ENCODE measurements around the gene PARD6G. TPM values are rescaled to one million over a fixed set of nuclear protein-coding genes. Genes with fewer than 3 reads are reported as not detected.

PARD6G gene
- total RNA-seq, 2 donors from 2014 or later: 12.3 to 18.7 TPM

- TF ChIP-seq, protein P1, sequence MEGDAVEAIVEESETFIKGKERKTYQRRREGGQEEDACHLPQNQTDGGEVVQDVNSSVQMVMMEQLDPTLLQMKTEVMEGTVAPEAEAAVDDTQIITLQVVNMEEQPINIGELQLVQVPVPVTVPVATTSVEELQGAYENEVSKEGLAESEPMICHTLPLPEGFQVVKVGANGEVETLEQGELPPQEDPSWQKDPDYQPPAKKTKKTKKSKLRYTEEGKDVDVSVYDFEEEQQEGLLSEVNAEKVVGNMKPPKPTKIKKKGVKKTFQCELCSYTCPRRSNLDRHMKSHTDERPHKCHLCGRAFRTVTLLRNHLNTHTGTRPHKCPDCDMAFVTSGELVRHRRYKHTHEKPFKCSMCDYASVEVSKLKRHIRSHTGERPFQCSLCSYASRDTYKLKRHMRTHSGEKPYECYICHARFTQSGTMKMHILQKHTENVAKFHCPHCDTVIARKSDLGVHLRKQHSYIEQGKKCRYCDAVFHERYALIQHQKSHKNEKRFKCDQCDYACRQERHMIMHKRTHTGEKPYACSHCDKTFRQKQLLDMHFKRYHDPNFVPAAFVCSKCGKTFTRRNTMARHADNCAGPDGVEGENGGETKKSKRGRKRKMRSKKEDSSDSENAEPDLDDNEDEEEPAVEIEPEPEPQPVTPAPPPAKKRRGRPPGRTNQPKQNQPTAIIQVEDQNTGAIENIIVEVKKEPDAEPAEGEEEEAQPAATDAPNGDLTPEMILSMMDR (IDR thresholded peaks at IDR 0.05): no peak
- peak; percentile 83 for TF ChIP-seq POLR2AphosphoS5 (IDR thresholded peaks at IDR 0.05)
- TF ChIP-seq POLR2A (IDR thresholded peaks at IDR 0.05): peak; percentile 24
- no peaks in the 10 kb centered on the region for H3K36me3 ChIP-seq
- H3K4me3 ChIP-seq: peak overlapping the region; percentile 48 to 53
- intact Hi-C loops (cut with DNase I): loop anchor here (5.0 kb wide), 1 partner anchor 110 kb away; no protein-coding TSS in a partner anchor
- 33% methylated on average over 48 of the region's 52 CpGs for WGBS
- H3K27ac ChIP-seq: peak overlapping the region; percentile 70 to 71
- H3K4me1 ChIP-seq (replicated peaks): no peaks in the 10 kb centered on the region
- H3K9me3 ChIP-seq: no peaks in the 10 kb centered on the region
- DNase-seq (ENCODE audit: low spot score): peak; percentile 93
- H3K27me3 ChIP-seq (replicated peaks; ENCODE audit: insufficient read depth): no peaks in the 10 kb centered on the region
Observed at GRCh38 chr18:80147418-80148325, 99.6 kb downstream of the PARD6G start.

GRCh38 chr18:80147037-80147417 is 100.3 kb downstream of the PARD6G start:
- Histone ChIP-seq H3K4me3 (peak overlapping the region; percentile 48 to 53), H3K27me3 (replicated peaks; ENCODE audit: insufficient read depth) (no peaks in the 10 kb centered on the region), H3K4me1 (replicated peaks) (no peaks in the 10 kb centered on the region), H3K9me3 (no peaks in the 10 kb centered on the region), H3K27ac (peak overlapping the region; percentile 70 to 71), H3K36me3 (no peaks in the 10 kb centered on the region)
- WGBS: 30% methylated on average over 12 of the region's 12 CpGs
- TF ChIP-seq POLR2A (IDR thresholded peaks at IDR 0.05) (no peak), POLR2AphosphoS5 (IDR thresholded peaks at IDR 0.05) (no peak)
- TF ChIP-seq, protein P1 (IDR thresholded peaks at IDR 0.05): no peak
- no peak for DNase-seq (ENCODE audit: low spot score)
- intact Hi-C loops (cut with DNase I): loop anchor here (5.0 kb wide), 1 partner anchor 110 kb away; no protein-coding TSS in a partner anchor

GRCh38 chr18:80145196-80145804 is 102.0 kb downstream of the PARD6G start:
- Histone ChIP-seq H3K27ac (no peak overlapping the region), H3K4me3 (no peak overlapping the region), H3K27me3 (replicated peaks; ENCODE audit: insufficient read depth) (no peaks in the 10 kb centered on the region), H3K36me3 (no peaks in the 10 kb centered on the region), H3K4me1 (replicated peaks) (no peaks in the 10 kb centered on the region), H3K9me3 (no peaks in the 10 kb centered on the region)
- intact Hi-C loops (cut with DNase I): loop anchor here (5.0 kb wide), 1 partner anchor 108 kb away; no protein-coding TSS in a partner anchor
- no peak for DNase-seq (ENCODE audit: low spot score)
- no peak for TF ChIP-seq POLR2AphosphoS5 (IDR thresholded peaks at IDR 0.05)
- TF ChIP-seq, protein P1 (IDR thresholded peaks at IDR 0.05): no peak
- no peak for TF ChIP-seq POLR2A (IDR thresholded peaks at IDR 0.05)
- WGBS: 78% methylated on average over 5 of the region's 5 CpGs

- Histone ChIP-seq H3K9me3 (no peaks in the 10 kb centered on the region), H3K27me3 (replicated peaks; ENCODE audit: insufficient read depth) (no peaks in the 10 kb centered on the region), H3K36me3 (no peaks in the 10 kb centered on the region), H3K4me3 (no peak overlapping the region), H3K4me1 (replicated peaks) (no peaks in the 10 kb centered on the region), H3K27ac (no peak overlapping the region)
- 15% methylated on average over 2 of the region's 2 CpGs for WGBS
- no peak for DNase-seq (ENCODE audit: low spot score)
- intact Hi-C loops (cut with DNase I): no loop called here
- TF ChIP-seq POLR2A (IDR thresholded peaks at IDR 0.05) (no peak), POLR2AphosphoS5 (IDR thresholded peaks at IDR 0.05) (no peak)
- TF ChIP-seq, protein P1 (IDR thresholded peaks at IDR 0.05): no peak
Observed at GRCh38 chr18:80143881-80144280, 103.4 kb downstream of the PARD6G start.
